GM19455 (cell line): ENCODE data around the gene OCA2.

ENCODE experiments used
- ATAC-seq: cut with Tn5 transposase; IDR thresholded peaks from one replicate; pipeline ENCODE4 v1.9.1; 2021; ENCODE audit not compliant: unreplicated experiment

The OCA2 gene

DNA sequence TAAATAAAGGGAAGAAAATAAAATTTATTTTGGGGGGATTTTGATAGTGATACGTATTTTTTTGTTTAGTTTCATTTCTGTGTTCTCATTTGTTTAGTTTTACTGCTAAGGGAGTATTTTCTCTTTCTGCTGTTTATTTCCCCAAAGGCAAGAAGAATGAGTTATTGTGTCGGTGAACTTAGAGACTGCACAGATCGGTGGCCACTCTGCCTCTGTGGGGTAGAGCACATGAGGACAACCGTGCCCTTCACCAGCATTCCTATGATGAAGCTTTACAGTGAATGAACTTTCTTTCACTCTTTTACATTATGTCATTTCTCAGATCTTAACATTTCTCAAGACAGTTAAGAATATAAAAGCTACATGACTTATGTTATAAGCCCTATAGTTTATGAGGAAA, 214.4 kb downstream of the OCA2 start:
- no peak for ATAC-seq

DNA sequence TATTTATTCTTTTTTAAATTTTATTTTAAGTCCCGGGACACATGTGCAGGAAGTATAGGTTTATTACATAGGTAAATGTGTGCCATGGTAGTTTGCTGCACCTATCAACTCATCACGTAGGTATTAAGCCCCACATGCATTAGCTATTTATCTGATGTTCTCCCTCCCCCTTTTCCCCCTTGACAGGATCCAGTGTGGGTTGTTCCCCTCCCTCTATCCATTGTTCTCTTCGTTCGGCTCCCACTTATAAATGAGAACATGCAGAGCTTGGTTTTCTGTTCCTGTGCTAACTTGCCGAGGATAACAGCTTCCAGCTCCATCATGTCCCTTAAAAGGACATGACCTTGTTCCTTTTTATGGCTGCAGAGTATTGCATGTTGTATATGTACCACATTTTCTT, 220.3 kb downstream of the OCA2 start:
- ATAC-seq: no peak

DNA sequence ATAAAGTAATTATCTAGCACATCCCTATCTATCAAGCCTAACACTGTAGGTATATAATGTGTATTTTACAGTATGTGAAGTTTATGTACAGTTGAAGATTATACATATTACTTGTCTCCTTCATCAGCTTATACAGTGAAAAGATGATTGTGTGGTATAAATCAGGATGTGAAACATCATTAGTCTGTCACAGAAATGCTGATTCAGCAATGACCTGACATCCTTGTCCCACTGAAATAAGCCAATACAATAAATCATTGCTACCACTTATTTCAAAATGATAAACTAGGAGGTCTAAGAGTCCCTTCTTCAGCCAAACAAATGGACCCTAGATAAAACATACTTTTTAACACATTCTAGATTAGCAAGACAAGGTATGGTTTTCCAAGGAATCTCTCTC, 225.3 kb downstream of the OCA2 start:
- no peak for ATAC-seq

GRCh38 chr15:27873039-27873438, 226.1 kb downstream of the OCA2 start:
- ATAC-seq: no peak

DNA sequence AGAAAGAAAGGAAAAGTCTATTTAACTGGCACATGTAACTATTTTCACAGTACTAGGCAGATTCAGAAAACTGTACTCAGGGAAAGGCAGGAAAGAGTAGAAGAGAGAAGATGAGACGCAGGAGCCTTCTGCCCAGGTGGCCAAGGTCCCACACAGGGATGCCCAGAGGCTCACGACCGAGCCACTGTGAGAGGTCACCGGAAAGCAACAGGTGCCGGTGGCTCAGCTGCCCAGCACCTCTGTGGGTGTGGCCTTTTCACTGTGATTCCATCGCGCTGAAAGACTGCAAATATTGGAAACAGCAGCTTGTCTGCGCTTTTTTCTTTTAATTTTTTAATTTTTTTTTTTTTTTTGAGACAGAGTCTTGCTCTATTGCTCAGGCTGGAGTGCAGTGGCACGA, 226.8 kb downstream of the OCA2 start:
- no peak for ATAC-seq

GRCh38 chr15:27871902-27872260, 227.2 kb downstream of the OCA2 start:
- no peak for ATAC-seq

GRCh38 chr15:27871078-27871901, 227.8 kb downstream of the OCA2 start:
- ATAC-seq: no peak

- no peak for ATAC-seq
Measured at GRCh38 chr15:27870320-27870719, 228.8 kb downstream of the OCA2 start.

- no peak for ATAC-seq
Measured at GRCh38 chr15:27869697-27870281, 229.3 kb downstream of the OCA2 start.

GRCh38 chr15:27868828-27869404, 230.2 kb downstream of the OCA2 start:
- ATAC-seq: no peak

DNA sequence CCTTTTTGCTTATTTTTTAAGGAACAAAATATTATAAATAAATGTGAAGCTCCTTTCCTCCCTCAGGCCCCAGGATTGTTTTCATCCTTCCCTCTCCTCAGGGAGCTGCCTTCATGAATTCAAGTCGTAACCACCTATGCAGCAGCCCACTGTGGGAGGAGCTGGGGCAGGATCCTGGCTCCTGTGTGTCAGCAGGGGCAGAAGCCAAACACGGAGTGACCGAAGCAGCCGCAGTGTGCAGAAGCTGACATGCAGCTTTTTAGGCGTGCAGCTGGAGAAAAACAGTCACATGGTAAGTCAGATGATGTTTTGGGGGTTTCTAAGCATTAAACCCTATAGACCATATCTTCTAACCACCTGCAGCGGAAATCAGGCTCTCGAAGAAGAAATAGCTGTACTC, 231.3 kb downstream of the OCA2 start:
- no peak for ATAC-seq

- ATAC-seq: no peak
Measured at GRCh38 chr15:27866505-27867165, 232.5 kb downstream of the OCA2 start.

- no peak for ATAC-seq
Measured at GRCh38 chr15:27865926-27866325, 233.2 kb downstream of the OCA2 start.

DNA sequence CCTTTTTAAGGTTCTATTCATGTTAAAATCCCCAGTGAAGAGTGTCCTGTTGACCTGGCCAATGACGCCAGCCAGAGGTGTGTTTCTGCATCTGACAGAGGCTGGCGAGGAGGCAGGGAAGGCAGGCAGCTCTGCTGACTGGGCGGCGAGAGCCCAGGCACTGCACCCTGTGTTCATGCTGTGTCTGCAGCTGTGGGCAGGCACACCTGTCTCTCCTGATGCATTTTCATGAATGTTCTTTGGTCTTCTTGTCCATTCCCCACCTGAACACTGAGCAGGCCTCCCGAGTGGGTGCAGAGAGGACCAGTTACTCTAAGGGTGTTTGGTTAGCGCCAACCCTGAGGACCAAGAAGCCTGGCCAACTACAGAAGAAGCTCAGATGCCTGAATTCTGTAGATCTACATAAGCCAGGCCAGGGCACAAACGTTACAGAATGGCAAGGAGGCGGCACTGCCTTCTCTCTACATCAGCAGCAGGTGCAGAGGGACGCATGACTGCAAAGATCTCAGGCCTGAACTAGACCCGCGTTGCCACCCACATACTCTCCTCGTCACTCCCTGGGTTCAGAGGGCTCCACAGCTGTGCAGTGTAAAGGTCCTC, 233.7 kb downstream of the OCA2 start:
- ATAC-seq: no peak

GRCh38 chr15:27864719-27865118, 234.4 kb downstream of the OCA2 start:
- no peak for ATAC-seq

DNA sequence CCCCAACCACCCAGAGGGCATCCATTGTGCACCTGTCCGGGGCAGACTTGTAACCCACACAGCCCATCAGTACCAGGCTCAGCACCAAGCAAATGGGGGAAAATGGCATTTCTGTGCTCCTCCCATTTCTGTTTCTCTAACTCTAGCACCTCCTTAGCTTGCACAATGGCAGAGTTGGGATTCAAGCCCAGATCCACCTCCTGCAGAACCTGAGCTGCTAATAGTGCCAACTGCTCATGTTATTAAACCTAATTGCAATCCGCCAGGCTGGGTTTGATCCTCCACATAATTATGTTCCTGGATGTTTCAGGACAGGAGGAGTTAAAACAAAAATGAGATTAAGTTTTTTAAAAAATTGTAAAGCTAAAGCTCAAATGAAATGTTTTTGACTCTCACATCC, 235.0 kb downstream of the OCA2 start:
- ATAC-seq: no peak

DNA sequence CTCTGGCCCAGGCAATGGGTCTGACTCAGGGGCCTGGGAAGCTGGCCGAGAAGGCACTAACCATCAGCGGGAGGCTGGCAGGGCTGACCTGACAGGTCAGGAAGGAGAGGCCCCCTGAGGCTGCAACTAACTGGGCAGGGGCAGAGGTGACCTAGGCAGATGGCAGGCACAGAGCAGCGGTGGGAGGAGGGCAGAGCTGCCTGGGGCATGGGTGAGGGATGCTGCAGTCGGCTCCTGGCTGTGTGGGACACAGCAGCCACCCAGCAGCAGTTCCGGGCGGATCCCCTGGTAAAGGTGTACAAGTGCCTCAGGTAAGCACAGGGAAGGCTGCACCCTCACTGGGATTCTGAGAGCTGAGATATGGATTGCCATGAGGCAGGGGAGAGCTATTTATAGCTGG, 236.1 kb downstream of the OCA2 start:
- no peak for ATAC-seq

DNA sequence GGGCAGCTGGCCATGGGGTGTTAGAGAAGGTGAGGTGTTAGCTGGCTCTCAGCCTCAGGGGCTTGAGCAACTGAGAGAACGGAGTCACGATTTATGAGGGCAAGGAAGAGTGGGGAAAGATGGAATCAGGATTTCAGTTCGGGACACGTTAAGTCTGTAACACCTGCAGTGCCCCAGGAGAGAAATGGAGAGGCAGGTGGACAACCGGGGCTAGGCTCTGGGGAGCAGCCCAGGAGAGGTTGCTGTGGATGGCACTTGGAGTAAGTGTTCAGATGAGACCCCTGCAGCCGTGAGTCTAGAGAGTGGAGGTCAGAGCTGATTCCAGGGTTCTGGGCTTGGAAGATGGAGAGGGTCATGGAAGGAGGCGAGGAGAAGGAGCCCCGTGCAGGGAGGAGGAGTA, 237.9 kb downstream of the OCA2 start:
- no peak for ATAC-seq

GRCh38 chr15:27855137-27855536, 244.0 kb downstream of the OCA2 start:
- ATAC-seq: no peak

DNA sequence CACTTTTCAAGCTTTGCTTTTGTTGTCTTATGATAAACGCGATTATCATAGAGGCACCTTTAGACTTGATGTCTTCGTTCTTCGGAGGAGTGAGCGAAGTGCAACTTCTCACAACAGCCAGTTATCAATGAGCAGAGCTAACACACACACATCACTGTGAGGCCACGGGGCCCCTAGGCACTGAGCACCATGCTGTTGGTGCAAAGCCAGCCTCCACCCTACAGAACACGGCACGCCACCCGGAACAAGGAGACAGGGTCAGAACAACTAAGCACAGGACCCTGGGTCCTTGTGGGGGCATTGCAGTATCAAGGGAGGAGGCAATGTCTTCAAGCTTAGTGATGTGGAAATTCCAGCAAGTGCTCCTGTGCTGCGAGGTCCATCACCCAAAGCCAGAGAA, 244.5 kb downstream of the OCA2 start:
- ATAC-seq: no peak

GRCh38 chr15:27853624-27854455, 245.3 kb downstream of the OCA2 start:
- ATAC-seq: no peak
